IPS-20b (cell line): ENCODE measurements around the gene MBOAT2.

Experiments
- H3K27ac ChIP-seq: one replicate; pipeline ENCODE4 v1.5.1; 2013; ENCODE audit warnings: low read length
- H3K27me3 ChIP-seq: 2 replicates; pipeline ENCODE4 v1.6.1; 2013; ENCODE audit warnings: mild to moderate bottlenecking, low read length, inconsistent platforms; ENCODE audit not compliant: insufficient read depth
- H3K36me3 ChIP-seq: 2 replicates; pipeline ENCODE4 v1.6.1; 2013; ENCODE audit warnings: low read depth, mild to moderate bottlenecking, inconsistent platforms, low read length, moderate library complexity; ENCODE audit not compliant: insufficient read depth
- H3K4me1 ChIP-seq: 2 replicates; pipeline ENCODE4 v1.6.1; 2013; ENCODE audit warnings: mild to moderate bottlenecking, control low read depth, inconsistent platforms, low read length, moderate library complexity; ENCODE audit not compliant: insufficient read depth
- H3K4me3 ChIP-seq: 2 replicates; pipeline ENCODE4 v1.5.1; 2013; ENCODE audit warnings: mild to moderate bottlenecking, low read length, inconsistent platforms
- H3K9ac ChIP-seq: 2 replicates; pipeline ENCODE4 v1.6.1; 2013; ENCODE audit warnings: low read depth, mild to moderate bottlenecking, inconsistent platforms, low read length, moderate library complexity
- H3K9me3 ChIP-seq: 2 replicates; pipeline ENCODE4 v1.6.1; 2013; ENCODE audit warnings: mild to moderate bottlenecking, low read depth, low read length, inconsistent platforms; ENCODE audit not compliant: insufficient read depth

The MBOAT2 gene

DNA sequence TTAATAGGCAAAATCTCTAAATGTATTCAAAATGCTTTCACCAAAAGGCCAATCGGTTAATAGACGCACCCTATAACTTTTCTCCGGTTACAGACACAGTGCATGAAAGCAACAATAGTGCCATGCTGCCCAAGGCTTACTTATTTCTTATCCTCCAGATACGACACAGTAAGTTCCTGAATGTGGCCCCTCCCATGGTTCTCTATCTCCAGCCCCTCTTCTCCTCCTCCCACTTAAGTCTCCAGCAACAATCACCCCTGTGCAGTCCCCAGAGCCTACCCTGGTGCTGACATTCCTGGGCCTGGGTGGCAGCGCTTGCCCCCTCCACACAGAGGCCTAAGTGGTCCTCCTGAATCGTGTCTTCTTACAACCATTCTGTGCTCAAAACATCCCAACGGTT lies 169.6 kb downstream of the MBOAT2 start:
- Histone ChIP-seq H3K27ac (no peak overlapping the region), H3K4me3 (no peak overlapping the region), H3K4me1 (peaks cover 6% of the 10 kb centered on the region; the same call in 1 of the 2 replicates), H3K9me3 (no peaks in the 10 kb centered on the region), H3K36me3 (no peaks in the 10 kb centered on the region), H3K9ac (no peak overlapping the region), H3K27me3 (peaks cover 10% of the 10 kb centered on the region; the same call in 1 of the 2 replicates)

DNA sequence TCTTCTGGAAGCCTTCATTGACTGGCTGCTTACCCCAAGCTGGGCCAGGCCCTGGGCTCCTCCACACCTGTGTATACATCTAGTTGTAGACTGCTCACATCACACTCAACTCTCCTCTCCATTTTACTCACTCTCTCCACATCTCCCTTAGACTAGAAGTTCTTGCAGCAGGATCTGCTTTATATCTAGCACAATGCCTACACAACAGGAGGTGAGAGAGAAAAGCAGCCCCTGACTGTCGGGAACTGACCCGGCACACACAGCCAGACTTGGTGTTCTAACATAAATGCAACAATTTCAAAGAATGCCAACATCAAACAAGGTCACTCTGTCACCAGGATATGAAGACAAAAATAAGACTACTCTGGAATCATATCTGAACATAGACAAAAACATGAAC lies 172.0 kb downstream of the MBOAT2 start:
- Histone ChIP-seq H3K9me3 (no peaks in the 10 kb centered on the region), H3K27me3 (peaks cover 5% of the 10 kb centered on the region; the same call in 1 of the 2 replicates), H3K9ac (no peak overlapping the region), H3K27ac (no peak overlapping the region), H3K4me3 (no peak overlapping the region), H3K36me3 (no peaks in the 10 kb centered on the region), H3K4me1 (peaks cover 4% of the 10 kb centered on the region; the same call in 1 of the 2 replicates)

- no peaks in the 10 kb centered on the region for H3K27me3 ChIP-seq
- no peaks in the 10 kb centered on the region; the same call in 1 of the 2 replicates for H3K4me1 ChIP-seq
- H3K36me3 ChIP-seq: no peaks in the 10 kb centered on the region
- no peak overlapping the region for H3K9ac ChIP-seq
- no peaks in the 10 kb centered on the region for H3K9me3 ChIP-seq
- no peak overlapping the region for H3K4me3 ChIP-seq
- H3K27ac ChIP-seq: no peak overlapping the region
These were observed 175.8 kb downstream of the MBOAT2 start for GRCh38 chr2:8827729-8828128.

DNA sequence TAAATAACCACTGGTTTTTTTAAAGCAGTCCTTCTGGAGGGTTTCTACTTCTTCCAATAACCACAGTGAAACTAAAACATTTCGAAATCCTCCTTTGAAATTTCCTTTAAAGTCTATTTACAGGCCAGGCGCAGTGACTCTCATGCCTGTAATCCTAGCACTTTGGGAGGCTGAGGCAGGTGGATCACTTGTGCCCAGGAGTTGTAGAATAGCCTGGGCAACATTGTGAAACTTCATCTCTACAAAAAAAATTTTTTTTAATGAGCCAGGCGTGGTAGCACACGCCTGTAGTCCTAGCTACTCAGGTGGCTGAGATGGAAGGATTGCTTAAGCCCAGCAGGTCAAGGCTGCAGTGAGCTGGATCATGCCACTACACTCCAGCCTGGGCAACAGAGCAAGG lies 181.3 kb downstream of the MBOAT2 start:
- H3K9ac ChIP-seq: no peak overlapping the region
- no peaks in the 10 kb centered on the region for H3K4me1 ChIP-seq
- H3K4me3 ChIP-seq: no peak overlapping the region
- H3K9me3 ChIP-seq: no peaks in the 10 kb centered on the region
- no peaks in the 10 kb centered on the region for H3K27me3 ChIP-seq
- H3K27ac ChIP-seq: no peak overlapping the region
- H3K36me3 ChIP-seq: no peaks in the 10 kb centered on the region

DNA sequence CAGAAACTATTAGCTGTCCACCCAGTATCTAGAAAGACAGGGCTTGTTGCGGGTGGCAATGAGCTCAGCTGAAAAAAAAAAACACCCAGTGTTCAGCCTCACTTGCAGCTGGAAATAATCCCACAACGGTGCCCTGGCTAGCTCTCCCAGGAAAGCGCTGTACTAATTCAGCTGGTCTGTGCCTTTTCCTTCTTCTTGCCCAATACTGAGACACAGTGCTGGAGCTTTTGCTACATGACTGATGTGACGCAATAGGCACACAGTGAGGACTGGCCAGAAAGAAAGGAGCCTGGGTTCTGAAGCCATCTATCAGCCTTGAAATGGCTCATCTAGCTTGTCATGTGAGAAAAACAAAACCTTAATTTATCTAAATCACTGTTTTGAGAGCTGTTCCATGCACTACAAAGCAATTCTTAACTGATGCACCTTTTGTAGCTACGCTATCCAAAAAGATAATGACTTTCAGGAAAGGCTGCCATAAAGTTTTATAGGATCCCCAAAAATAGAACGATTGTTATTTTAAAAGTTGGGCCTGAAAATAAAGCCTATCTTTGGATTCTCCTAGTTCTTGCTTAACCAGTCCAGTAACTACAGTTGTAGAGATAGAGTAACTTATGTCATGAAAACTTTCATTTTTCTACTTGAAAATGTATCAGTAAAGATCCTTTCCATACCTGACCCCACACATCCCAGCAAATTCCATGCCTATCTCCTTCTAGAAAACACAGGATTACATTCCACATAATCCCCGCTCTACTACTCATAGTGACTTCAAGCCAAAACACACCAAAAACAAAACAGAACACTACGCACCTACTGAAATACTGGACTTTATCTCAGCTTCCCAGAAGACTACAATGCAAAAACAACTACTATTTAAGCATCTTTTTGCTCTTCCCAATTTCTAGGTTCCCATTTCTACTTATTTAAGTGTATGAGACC lies 181.9 kb downstream of the MBOAT2 start:
- Histone ChIP-seq H3K4me3 (no peak overlapping the region), H3K4me1 (no peaks in the 10 kb centered on the region), H3K27me3 (no peaks in the 10 kb centered on the region), H3K27ac (no peak overlapping the region), H3K36me3 (no peaks in the 10 kb centered on the region), H3K9me3 (no peaks in the 10 kb centered on the region), H3K9ac (no peak overlapping the region)

DNA sequence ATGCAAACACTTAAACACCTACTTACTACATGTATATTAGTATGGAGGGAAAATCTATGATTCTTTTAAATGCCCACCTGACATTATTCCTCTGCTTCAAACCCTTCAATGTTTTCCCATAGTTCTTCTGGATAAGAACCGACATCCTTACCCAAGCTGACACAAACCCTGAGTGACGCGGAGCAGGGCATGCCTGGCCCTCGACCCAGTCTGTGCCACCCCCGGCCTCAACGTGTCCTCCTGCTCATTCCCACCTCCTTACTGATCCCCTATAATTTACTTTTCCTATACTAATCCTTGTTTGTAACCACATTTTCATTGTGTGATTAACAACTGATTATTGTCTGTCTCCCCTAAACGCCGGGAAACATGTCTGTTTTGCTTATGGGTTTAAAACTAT lies 183.5 kb downstream of the MBOAT2 start:
- no peaks in the 10 kb centered on the region for H3K4me1 ChIP-seq
- H3K27me3 ChIP-seq: no peaks in the 10 kb centered on the region
- H3K9me3 ChIP-seq: no peaks in the 10 kb centered on the region
- no peaks in the 10 kb centered on the region for H3K36me3 ChIP-seq
- no peak overlapping the region for H3K9ac ChIP-seq
- no peak overlapping the region for H3K27ac ChIP-seq
- H3K4me3 ChIP-seq: no peak overlapping the region

DNA sequence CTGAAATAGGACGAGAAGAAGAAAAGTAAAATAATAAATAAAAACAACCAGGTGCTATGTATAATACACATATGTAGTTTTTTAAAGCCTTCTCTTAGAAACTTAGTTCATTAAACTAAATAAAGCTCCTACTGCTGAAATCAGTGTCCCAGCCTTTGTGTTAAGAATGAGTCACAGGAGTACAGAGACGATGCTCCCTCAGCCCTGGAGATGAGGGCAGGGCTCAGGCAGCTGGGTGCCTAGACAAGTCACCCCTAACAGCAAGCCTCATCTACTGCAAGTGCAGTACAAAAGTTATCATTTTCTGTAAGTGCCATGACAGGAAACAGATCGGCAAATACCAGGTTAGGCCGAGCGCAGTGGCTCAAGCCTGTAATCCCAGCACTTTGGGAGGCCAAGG lies 184.3 kb downstream of the MBOAT2 start:
- no peak overlapping the region for H3K27ac ChIP-seq
- H3K4me3 ChIP-seq: no peak overlapping the region
- no peaks in the 10 kb centered on the region for H3K36me3 ChIP-seq
- H3K27me3 ChIP-seq: no peaks in the 10 kb centered on the region
- H3K9me3 ChIP-seq: no peaks in the 10 kb centered on the region
- no peaks in the 10 kb centered on the region for H3K4me1 ChIP-seq
- H3K9ac ChIP-seq: no peak overlapping the region

DNA sequence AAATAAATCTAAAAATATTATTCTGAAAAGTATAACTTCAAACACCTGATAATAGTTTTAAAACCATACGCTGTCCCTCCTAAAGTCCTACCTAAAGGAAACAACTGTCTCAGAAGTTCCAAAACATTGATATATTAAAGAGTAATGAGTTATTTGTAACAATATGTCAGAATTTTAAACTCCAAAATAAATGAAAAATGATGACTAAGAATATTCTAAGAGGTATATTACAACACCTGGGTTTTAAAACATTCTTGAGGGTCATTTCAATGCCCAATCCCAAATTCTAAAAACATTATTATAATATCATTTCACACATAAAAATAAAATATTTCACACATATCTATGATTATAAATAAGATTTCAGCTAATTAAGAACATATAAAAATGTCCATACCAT lies 186.3 kb downstream of the MBOAT2 start:
- H3K27me3 ChIP-seq: no peaks in the 10 kb centered on the region
- no peak overlapping the region for H3K27ac ChIP-seq
- no peak overlapping the region for H3K9ac ChIP-seq
- H3K9me3 ChIP-seq: no peaks in the 10 kb centered on the region
- H3K4me1 ChIP-seq: no peaks in the 10 kb centered on the region
- H3K4me3 ChIP-seq: no peak overlapping the region
- no peaks in the 10 kb centered on the region for H3K36me3 ChIP-seq

GRCh38 chr2:8806885-8807704 lies 196.4 kb downstream of the MBOAT2 start:
- no peaks in the 10 kb centered on the region for H3K4me1 ChIP-seq
- no peak overlapping the region for H3K9ac ChIP-seq
- peaks cover 23% of the 10 kb centered on the region for H3K36me3 ChIP-seq
- H3K27me3 ChIP-seq: no peaks in the 10 kb centered on the region
- no peaks in the 10 kb centered on the region for H3K9me3 ChIP-seq
- H3K4me3 ChIP-seq: no peak overlapping the region
- H3K27ac ChIP-seq: no peak overlapping the region

GRCh38 chr2:8805278-8806210 lies 197.9 kb downstream of the MBOAT2 start:
- Histone ChIP-seq H3K36me3 (peaks cover 15% of the 10 kb centered on the region), H3K4me1 (no peaks in the 10 kb centered on the region), H3K9me3 (no peaks in the 10 kb centered on the region), H3K4me3 (no peak overlapping the region), H3K27me3 (no peaks in the 10 kb centered on the region), H3K9ac (no peak overlapping the region), H3K27ac (no peak overlapping the region)
